Neural cell (in vitro differentiated cells): ENCODE data around the gene CYRIA.
A peak's percentile ranks its signal among the peaks of the same experiment; 100 is the strongest.

Source experiments
- EP300 ChIP-seq: fragments of 450-650 bp; conservative IDR thresholded peaks from 2 replicates; pipeline ENCODE4 v1.6.1; 2014; ENCODE audit warnings: antibody characterized with exemption, mild to moderate bottlenecking, moderate library complexity; ENCODE audit not compliant: poor library complexity, severe bottlenecking
- EZH2 ChIP-seq: fragments of 200-600, 300-800 bp; shearing (Covaris generic), sonication (generic); IDR thresholded peaks from 2 replicates; pipeline ENCODE4 v1.6.1; 2014; ENCODE audit warnings: antibody characterized with exemption, low read length, borderline replicate concordance, mild to moderate bottlenecking; ENCODE audit not compliant: insufficient read depth, poor library complexity, severe bottlenecking
- POLR2AphosphoS5 ChIP-seq: IDR thresholded peaks from 2 replicates; pipeline ENCODE4 v1.6.1; 2012
- REST ChIP-seq: IDR thresholded peaks from 2 replicates; pipeline ENCODE4 v1.6.1; 2012; ENCODE audit warnings: borderline replicate concordance
- TAF1 ChIP-seq: IDR thresholded peaks from 2 replicates; pipeline ENCODE4 v1.6.1; 2012; ENCODE audit warnings: low read depth
- TF ChIP-seq, protein P1 (sequence below): fragments of 450-650 bp; IDR thresholded peaks from 2 replicates; pipeline ENCODE4 v1.5.1; 2014; ENCODE audit warnings: antibody characterized with exemption, mild to moderate bottlenecking, moderate library complexity; ENCODE audit not compliant: poor library complexity, severe bottlenecking

DNA sequence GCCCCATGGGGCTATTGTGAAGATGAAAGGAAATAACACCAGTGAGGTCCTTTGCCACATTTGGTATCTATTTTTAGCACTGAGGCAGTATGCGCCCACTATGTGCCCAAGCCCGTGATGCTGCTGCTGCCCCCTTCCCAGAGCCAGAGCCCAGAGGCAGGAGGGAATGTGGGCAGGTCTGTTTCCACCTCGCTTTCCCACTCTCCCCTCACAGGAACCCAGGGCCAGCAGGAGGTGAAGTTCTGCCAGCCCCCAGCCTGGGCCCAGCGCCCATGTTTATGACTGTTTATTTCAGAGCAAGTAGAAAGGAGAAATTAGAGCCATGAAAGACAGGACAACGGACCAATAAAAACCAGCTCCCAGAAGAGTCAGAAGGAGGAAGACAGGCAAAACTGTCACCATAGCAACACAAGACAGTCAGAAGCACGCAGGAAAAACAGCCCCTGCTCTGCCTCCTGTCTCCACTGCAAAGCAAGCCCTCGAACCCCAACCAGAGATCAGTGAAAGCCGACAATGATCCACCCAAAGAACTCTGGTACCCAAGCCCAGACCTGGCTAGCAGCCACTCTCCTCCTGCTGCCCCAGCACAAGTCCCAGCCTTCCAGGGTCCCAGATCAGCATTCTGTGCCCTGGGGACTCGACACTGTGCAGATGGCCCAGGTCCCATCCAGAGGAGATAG, 1.4 kb downstream of the CYRIA start:
- TF ChIP-seq, protein P1, sequence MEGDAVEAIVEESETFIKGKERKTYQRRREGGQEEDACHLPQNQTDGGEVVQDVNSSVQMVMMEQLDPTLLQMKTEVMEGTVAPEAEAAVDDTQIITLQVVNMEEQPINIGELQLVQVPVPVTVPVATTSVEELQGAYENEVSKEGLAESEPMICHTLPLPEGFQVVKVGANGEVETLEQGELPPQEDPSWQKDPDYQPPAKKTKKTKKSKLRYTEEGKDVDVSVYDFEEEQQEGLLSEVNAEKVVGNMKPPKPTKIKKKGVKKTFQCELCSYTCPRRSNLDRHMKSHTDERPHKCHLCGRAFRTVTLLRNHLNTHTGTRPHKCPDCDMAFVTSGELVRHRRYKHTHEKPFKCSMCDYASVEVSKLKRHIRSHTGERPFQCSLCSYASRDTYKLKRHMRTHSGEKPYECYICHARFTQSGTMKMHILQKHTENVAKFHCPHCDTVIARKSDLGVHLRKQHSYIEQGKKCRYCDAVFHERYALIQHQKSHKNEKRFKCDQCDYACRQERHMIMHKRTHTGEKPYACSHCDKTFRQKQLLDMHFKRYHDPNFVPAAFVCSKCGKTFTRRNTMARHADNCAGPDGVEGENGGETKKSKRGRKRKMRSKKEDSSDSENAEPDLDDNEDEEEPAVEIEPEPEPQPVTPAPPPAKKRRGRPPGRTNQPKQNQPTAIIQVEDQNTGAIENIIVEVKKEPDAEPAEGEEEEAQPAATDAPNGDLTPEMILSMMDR, result peak; percentile 28
- TF ChIP-seq EP300 (peak; percentile 42), REST (no peak), POLR2AphosphoS5 (peak; percentile 65), TAF1 (peak; percentile 18), EZH2 (no peak)
